Endothelial cell (in vitro differentiated cells): ENCODE results near the gene PLEKHF1. TPM values are rescaled to one million over a fixed set of nuclear protein-coding genes. Genes with fewer than 3 reads are reported as not detected.

Experiments used
- DNase-seq: peaks from one replicate; pipeline ENCODE4 v3.0.0; 2021; ENCODE audit warnings: low spot score
- H3K27ac Mint-ChIP-seq: one replicate; pipeline ENCODE4 v1.8.0; 2021; ENCODE audit warnings: mixed read lengths, inconsistent platforms; ENCODE audit not compliant: unreplicated experiment
- H3K27me3 Mint-ChIP-seq: one replicate; pipeline ENCODE4 v1.8.0; 2021; ENCODE audit warnings: mild to moderate bottlenecking, moderate library complexity, mixed read lengths, inconsistent platforms; ENCODE audit not compliant: unreplicated experiment
- H3K36me3 Mint-ChIP-seq: one replicate; pipeline ENCODE4 v1.8.0; 2021; ENCODE audit warnings: mild to moderate bottlenecking, low read depth, mixed read lengths, inconsistent platforms; ENCODE audit not compliant: unreplicated experiment
- H3K4me1 Mint-ChIP-seq: one replicate; pipeline ENCODE4 v1.8.0; 2021; ENCODE audit warnings: mild to moderate bottlenecking, mixed read lengths, inconsistent platforms; ENCODE audit not compliant: unreplicated experiment
- H3K4me3 Mint-ChIP-seq: one replicate; pipeline ENCODE4 v1.8.0; 2021; ENCODE audit warnings: mild to moderate bottlenecking, mixed read lengths, inconsistent platforms; ENCODE audit not compliant: unreplicated experiment
- H3K9me3 Mint-ChIP-seq: one replicate; pipeline ENCODE4 v1.8.0; 2021; ENCODE audit warnings: mixed read lengths, inconsistent platforms; ENCODE audit not compliant: unreplicated experiment
- total RNA-seq: library from RNA; stranded (reverse); fragmentation: NEBNext Ultra II Directional; extraction: Animal tissue kit (Norgen Biotek cat#: 25700); gene quantifications from one replicate; pipeline ENCODE4 v1.2.1, GENCODE V29; 2021; ENCODE audit not compliant: unreplicated experiment
- TF ChIP-seq, protein P1 (sequence below): fragments of 200-600 bp; sonication (generic); IDR thresholded peaks from one replicate; pipeline ENCODE4 v1.5.0; 2021; ENCODE audit warnings: antibody characterized with exemption; ENCODE audit not compliant: unreplicated experiment

The PLEKHF1 gene
- total RNA-seq, 1 donor from 2014 or later: 0.77 TPM

DNA sequence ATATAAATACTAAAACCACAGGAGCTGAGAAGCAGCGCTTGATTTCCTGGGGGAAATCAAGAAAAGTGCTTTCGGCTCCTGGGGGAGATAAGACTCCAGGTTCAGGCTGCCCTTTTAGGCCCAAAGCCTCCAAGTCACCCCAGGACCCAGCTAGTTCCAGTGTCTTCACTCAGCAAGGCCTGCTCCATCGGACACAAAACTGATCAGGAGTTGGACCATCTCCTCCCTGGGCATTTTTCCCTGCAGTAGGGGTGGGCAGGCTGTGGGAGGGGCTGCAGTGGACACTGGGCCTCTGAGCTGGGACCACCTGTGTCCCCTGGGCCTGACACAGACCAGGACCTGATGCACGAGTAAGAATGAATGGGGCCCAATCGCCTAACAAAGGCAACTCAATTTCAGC is 34.6 kb downstream of the PLEKHF1 start:
- Mint-ChIP-seq H3K27me3 (peaks cover 2% of the 10 kb centered on the region), H3K4me1 (no peaks in the 10 kb centered on the region)
- TF ChIP-seq, protein P1, sequence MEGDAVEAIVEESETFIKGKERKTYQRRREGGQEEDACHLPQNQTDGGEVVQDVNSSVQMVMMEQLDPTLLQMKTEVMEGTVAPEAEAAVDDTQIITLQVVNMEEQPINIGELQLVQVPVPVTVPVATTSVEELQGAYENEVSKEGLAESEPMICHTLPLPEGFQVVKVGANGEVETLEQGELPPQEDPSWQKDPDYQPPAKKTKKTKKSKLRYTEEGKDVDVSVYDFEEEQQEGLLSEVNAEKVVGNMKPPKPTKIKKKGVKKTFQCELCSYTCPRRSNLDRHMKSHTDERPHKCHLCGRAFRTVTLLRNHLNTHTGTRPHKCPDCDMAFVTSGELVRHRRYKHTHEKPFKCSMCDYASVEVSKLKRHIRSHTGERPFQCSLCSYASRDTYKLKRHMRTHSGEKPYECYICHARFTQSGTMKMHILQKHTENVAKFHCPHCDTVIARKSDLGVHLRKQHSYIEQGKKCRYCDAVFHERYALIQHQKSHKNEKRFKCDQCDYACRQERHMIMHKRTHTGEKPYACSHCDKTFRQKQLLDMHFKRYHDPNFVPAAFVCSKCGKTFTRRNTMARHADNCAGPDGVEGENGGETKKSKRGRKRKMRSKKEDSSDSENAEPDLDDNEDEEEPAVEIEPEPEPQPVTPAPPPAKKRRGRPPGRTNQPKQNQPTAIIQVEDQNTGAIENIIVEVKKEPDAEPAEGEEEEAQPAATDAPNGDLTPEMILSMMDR: no peak

GRCh38 chr19:29700498-29700897 is 35.2 kb downstream of the PLEKHF1 start:
- no peaks in the 10 kb centered on the region for H3K4me1 Mint-ChIP-seq
- TF ChIP-seq, protein P1: no peak
- DNase-seq: no peak
- no peaks in the 10 kb centered on the region for H3K9me3 Mint-ChIP-seq
- H3K27ac Mint-ChIP-seq: no peak overlapping the region
- H3K36me3 Mint-ChIP-seq: no peaks in the 10 kb centered on the region
- H3K27me3 Mint-ChIP-seq: peaks cover 2% of the 10 kb centered on the region
- H3K4me3 Mint-ChIP-seq: no peak overlapping the region

More for the DNA sequence above, 34.6 kb downstream of the PLEKHF1 start:
- H3K9me3 Mint-ChIP-seq: no peaks in the 10 kb centered on the region
- H3K4me3 Mint-ChIP-seq: no peak overlapping the region
- H3K27ac Mint-ChIP-seq: no peak overlapping the region
- no peaks in the 10 kb centered on the region for H3K36me3 Mint-ChIP-seq
- no peak for DNase-seq

GRCh38 chr19:29702161-29702962 is 37.1 kb downstream of the PLEKHF1 start:
- DNase-seq: no peak
- Mint-ChIP-seq H3K27ac (no peak overlapping the region), H3K9me3 (no peaks in the 10 kb centered on the region), H3K27me3 (peaks cover 2% of the 10 kb centered on the region), H3K4me1 (no peaks in the 10 kb centered on the region), H3K36me3 (no peaks in the 10 kb centered on the region), H3K4me3 (no peak overlapping the region)
- TF ChIP-seq, protein P1: no peak

DNA sequence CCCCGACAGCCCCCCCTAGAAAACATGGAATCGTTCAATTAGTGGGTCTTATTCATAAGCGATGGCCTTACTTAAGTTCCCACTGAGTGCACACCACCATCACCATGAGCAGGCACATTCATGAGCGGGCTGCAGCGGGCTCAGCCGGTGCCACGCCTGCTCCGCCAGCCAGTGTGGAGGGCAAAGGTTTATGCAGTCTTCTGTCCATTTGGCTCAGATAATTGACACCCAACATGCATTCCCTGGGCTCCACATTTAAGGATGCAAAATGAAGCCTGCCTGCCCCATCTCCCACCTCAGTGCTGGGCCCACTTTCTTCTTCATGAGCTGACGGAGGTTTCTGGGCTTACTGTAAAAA is 37.7 kb downstream of the PLEKHF1 start:
- DNase-seq: no peak
- no peaks in the 10 kb centered on the region for H3K4me1 Mint-ChIP-seq
- H3K36me3 Mint-ChIP-seq: no peaks in the 10 kb centered on the region
- H3K27ac Mint-ChIP-seq: no peak overlapping the region
- H3K4me3 Mint-ChIP-seq: no peak overlapping the region
- H3K27me3 Mint-ChIP-seq: peaks cover under 1% of the 10 kb centered on the region
- TF ChIP-seq, protein P1: no peak
- no peaks in the 10 kb centered on the region for H3K9me3 Mint-ChIP-seq
